ENCODE data around the gene NOTCH2. TPM values are rescaled to one million over a fixed set of nuclear protein-coding genes. Genes with fewer than 3 reads are reported as not detected.

Gene NOTCH2
- total and polyA plus RNA-seq, 10 of the 15 experiments (the other 5 are each of a cell fraction or from before 2014, with no cell fraction given), result 0.02 to 2.0 (median 0.62) TPM; not detected in 1

GRCh38 chr1:119888476-119888875 is 181.0 kb downstream of the NOTCH2 start:
- TF ChIP-seq POU2F2 (IDR thresholded peaks at IDR 0.05; ENCODE audit: borderline replicate concordance, low read depth, low read length), result no peak
- TF ChIP-seq POLR2AphosphoS2 (IDR thresholded peaks at IDR 0.05; ENCODE audit: low read depth, low read length), result no peak
- no peak for TF ChIP-seq STAT1 (conservative IDR thresholded peaks at IDR 0.05)
- no peak for TF ChIP-seq USF1 (IDR thresholded peaks at IDR 0.05; ENCODE audit: borderline replicate concordance, extremely low read length, insufficient read depth, low read depth, low read length)
- TF ChIP-seq SPI1 (IDR thresholded peaks at IDR 0.05; ENCODE audit: borderline replicate concordance, insufficient read depth, low read depth, low read length), result no peak
- TF ChIP-seq CREM (IDR thresholded peaks at IDR 0.05; ENCODE audit: low read depth), result no peak
- TF ChIP-seq RAD21 (IDR thresholded peaks at IDR 0.05; ENCODE audit: insufficient read depth, low read depth, low read length), result no peak
- no peak for TF ChIP-seq EED (IDR thresholded peaks at IDR 0.05; ENCODE audit: low read depth)
- TF ChIP-seq NRF1 (conservative IDR thresholded peaks at IDR 0.05; ENCODE audit: low read depth, low read length), result no peak
- TF ChIP-seq BACH1 (IDR thresholded peaks at IDR 0.05; ENCODE audit: borderline replicate concordance), result no peak
- no peak for TF ChIP-seq E4F1 (IDR thresholded peaks at IDR 0.05; ENCODE audit: borderline replicate concordance, partially characterized antibody)
- no peak for TF ChIP-seq POLR2AphosphoS5 (IDR thresholded peaks at IDR 0.05; ENCODE audit: low read length)
- no peak for TF ChIP-seq NKRF (conservative IDR thresholded peaks at IDR 0.05)
- TF ChIP-seq ZBTB11 (CRISPR knock-in tag; IDR thresholded peaks at IDR 0.05), result no peak
- no peak for TF ChIP-seq ZZZ3 (IDR thresholded peaks at IDR 0.05; ENCODE audit: control insufficient read depth, insufficient read length, low read depth)
- TF ChIP-seq ZNF622 (IDR thresholded peaks at IDR 0.05), result no peak
- no peak for TF ChIP-seq MEF2A (IDR thresholded peaks at IDR 0.05; ENCODE audit: insufficient read depth, low read depth, low read length)
- in situ Hi-C loops (cut with MboI) (no loop called here), intact Hi-C loops (cut with micrococcal nuclease; ENCODE audit: unreplicated experiment) (loop anchor here (5.0 kb wide), 1 partner anchor 79 kb away; no protein-coding TSS in a partner anchor)
- FAIRE-seq (no peak), ATAC-seq (no peak), DNase-seq (ENCODE audit: low read depth, low spot score) (no peak)
- H3K36me3 ChIP-seq (ENCODE audit: control insufficient read depth in 2 of 2, insufficient read depth in 2 of 2, low read length in 1 of 2), result no peaks in the 10 kb centered on the region
- no peak overlapping the region for H3K4me3 ChIP-seq
- no peak overlapping the region for H3K9ac ChIP-seq (ENCODE audit: control insufficient read depth, insufficient read depth, low read length)
- no peaks in the 10 kb centered on the region for H3K79me2 ChIP-seq (ENCODE audit: control insufficient read depth, insufficient read depth, low read length)
- H3K4me2 ChIP-seq (ENCODE audit: control insufficient read depth, insufficient read depth), result no peak overlapping the region
- ChIA-PET SMC1A (ENCODE audit: uncharacterized antibody, unreplicated experiment) (no interaction called here), POLR2A (no interaction called here), RAD21 (ENCODE audit: unreplicated experiment) (no interaction called here), CTCF (no interaction called here)
- H3K27me3 ChIP-seq (replicated peaks in 1 of 2; ENCODE audit: control insufficient read depth in 2 of 2, insufficient read depth in 2 of 2, low read length in 1 of 2), result no peaks in the 10 kb centered on the region; a peak in 2 of 4 replicates
- H4K20me1 ChIP-seq (ENCODE audit: control insufficient read depth, insufficient read depth), result no peaks in the 10 kb centered on the region
- no peak overlapping the region for H2AFZ ChIP-seq (ENCODE audit: control insufficient read depth, low read depth, low read length)
- no TSS peak for BruUV-seq (replicated peaks)
- no peaks in the 10 kb centered on the region for H3K4me1 ChIP-seq (ENCODE audit: control insufficient read depth, insufficient read depth, low read length)
- H3K27ac ChIP-seq (ENCODE audit: control insufficient read depth, insufficient read depth), result no peak overlapping the region
- no peaks in the 10 kb centered on the region; the same call in 2 of the 3 replicates for H3K9me3 ChIP-seq (replicated peaks; ENCODE audit: control insufficient read depth, insufficient read depth, low read length)

Measured in GM12878 (cell line).